Panc1 (cell line): ENCODE data around the gene NR2C1.

Experiments
- POLR2AphosphoS5 ChIP-seq: IDR thresholded peaks from 2 replicates; pipeline ENCODE4 v1.6.1; 2012; ENCODE audit warnings: mild to moderate bottlenecking, low read depth, low read length, moderate library complexity
- TCF7L2 ChIP-seq: IDR thresholded peaks from 2 replicates; pipeline ENCODE4 v1.6.1; 2011; ENCODE audit warnings: mild to moderate bottlenecking, low read depth, low read length, inconsistent platforms
- TF ChIP-seq, protein P1 (sequence below): fragments of 450-650 bp; IDR thresholded peaks from 2 replicates; pipeline ENCODE4 v1.5.1; 2017; ENCODE audit warnings: mild to moderate bottlenecking
- TF ChIP-seq, protein P2 (sequence below), 2 experiments: IDR thresholded peaks; 2 replicates each; pipeline ENCODE4 v1.6.1; 2011 to 2012; ENCODE audit warnings: low read depth in 2 of 2, control low read depth in 1 of 2, low read length in 1 of 2, mild to moderate bottlenecking in 1 of 2, moderate library complexity in 1 of 2; ENCODE audit not compliant: insufficient read depth in 1 of 2

DNA sequence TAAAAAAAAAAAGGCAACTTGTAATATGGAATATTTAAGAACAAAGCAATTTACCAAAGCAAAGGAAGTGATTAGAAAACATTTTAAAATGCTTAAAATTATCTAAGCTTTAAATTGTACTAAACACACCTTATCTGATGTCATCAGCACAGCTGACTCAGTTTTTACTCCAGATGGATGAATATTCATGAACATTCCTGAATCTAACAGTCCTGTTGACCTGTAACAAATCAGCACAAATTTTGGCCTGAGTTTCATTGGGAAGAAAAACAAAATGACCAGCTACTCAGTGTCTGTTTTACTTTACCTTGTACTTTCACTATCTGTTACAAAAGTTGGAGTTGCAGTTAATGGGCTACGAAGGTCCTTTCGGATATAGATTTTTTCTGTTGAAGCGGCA is 16.0 kb downstream of the NR2C1 start:
- TF ChIP-seq, protein P1, sequence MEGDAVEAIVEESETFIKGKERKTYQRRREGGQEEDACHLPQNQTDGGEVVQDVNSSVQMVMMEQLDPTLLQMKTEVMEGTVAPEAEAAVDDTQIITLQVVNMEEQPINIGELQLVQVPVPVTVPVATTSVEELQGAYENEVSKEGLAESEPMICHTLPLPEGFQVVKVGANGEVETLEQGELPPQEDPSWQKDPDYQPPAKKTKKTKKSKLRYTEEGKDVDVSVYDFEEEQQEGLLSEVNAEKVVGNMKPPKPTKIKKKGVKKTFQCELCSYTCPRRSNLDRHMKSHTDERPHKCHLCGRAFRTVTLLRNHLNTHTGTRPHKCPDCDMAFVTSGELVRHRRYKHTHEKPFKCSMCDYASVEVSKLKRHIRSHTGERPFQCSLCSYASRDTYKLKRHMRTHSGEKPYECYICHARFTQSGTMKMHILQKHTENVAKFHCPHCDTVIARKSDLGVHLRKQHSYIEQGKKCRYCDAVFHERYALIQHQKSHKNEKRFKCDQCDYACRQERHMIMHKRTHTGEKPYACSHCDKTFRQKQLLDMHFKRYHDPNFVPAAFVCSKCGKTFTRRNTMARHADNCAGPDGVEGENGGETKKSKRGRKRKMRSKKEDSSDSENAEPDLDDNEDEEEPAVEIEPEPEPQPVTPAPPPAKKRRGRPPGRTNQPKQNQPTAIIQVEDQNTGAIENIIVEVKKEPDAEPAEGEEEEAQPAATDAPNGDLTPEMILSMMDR: no peak
- TF ChIP-seq POLR2AphosphoS5: no peak
- TF ChIP-seq TCF7L2: no peak
- TF ChIP-seq, protein P2, sequence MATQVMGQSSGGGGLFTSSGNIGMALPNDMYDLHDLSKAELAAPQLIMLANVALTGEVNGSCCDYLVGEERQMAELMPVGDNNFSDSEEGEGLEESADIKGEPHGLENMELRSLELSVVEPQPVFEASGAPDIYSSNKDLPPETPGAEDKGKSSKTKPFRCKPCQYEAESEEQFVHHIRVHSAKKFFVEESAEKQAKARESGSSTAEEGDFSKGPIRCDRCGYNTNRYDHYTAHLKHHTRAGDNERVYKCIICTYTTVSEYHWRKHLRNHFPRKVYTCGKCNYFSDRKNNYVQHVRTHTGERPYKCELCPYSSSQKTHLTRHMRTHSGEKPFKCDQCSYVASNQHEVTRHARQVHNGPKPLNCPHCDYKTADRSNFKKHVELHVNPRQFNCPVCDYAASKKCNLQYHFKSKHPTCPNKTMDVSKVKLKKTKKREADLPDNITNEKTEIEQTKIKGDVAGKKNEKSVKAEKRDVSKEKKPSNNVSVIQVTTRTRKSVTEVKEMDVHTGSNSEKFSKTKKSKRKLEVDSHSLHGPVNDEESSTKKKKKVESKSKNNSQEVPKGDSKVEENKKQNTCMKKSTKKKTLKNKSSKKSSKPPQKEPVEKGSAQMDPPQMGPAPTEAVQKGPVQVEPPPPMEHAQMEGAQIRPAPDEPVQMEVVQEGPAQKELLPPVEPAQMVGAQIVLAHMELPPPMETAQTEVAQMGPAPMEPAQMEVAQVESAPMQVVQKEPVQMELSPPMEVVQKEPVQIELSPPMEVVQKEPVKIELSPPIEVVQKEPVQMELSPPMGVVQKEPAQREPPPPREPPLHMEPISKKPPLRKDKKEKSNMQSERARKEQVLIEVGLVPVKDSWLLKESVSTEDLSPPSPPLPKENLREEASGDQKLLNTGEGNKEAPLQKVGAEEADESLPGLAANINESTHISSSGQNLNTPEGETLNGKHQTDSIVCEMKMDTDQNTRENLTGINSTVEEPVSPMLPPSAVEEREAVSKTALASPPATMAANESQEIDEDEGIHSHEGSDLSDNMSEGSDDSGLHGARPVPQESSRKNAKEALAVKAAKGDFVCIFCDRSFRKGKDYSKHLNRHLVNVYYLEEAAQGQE (IDR thresholded peaks at IDR 0.05; ENCODE audit: insufficient read depth in 1 of 2, low read depth in 2 of 2, low read length in 1 of 2): no peak
